GM19397 (cell line): ENCODE data around the gene GRIA3.
"Not testable (repeated sequence)": the region's sequence is repeated elsewhere in the genome, so short reads cannot be mapped to it uniquely, and the experiment has no call there.

ENCODE experiments used
- ATAC-seq: cut with Tn5 transposase; IDR thresholded peaks from one replicate; pipeline ENCODE4 v1.9.1; 2021; ENCODE audit warnings: mild to moderate bottlenecking, moderate library complexity; ENCODE audit not compliant: unreplicated experiment

Gene GRIA3

GRCh38 chrX:123518791-123519190 is 334.7 kb downstream of the GRIA3 start:
- no peak for ATAC-seq

GRCh38 chrX:123525123-123525725 is 341.1 kb downstream of the GRIA3 start:
- no peak for ATAC-seq

- ATAC-seq = not testable (repeated sequence)
Observed at GRCh38 chrX:123530726-123531125, 346.6 kb downstream of the GRIA3 start.
